B cell (primary cell): ENCODE data around the gene FGD1. TPM values are rescaled to one million over a fixed set of nuclear protein-coding genes. Genes with fewer than 3 reads are reported as not detected.

Experiments used
- ATAC-seq: fragments of 200-7000 bp; cut with Tn5 transposase; one replicate; pipeline ENCODE4 v1.10.0; 2021; ENCODE audit warnings: low read depth, mild to moderate bottlenecking, moderate number of reproducible peaks, moderate library complexity
- CTCF ChIA-PET: fragments of 350-600 bp; sonication (Branson Sonifier 250); formaldehyde crosslinking; loops from one replicate; lab custom pipeline; 2021; ENCODE audit warnings: antibody characterized with exemption, inconsistent platforms; lab: Charles Lee
- POLR2A ChIA-PET: fragments of 350-600 bp; sonication (Branson Sonifier 250); formaldehyde crosslinking; loops from one replicate; lab custom pipeline; 2021; ENCODE audit warnings: antibody characterized with exemption; lab: Charles Lee
- DNase-seq: peaks from one replicate; pipeline ENCODE4 v3.0.0; 2013
- H2AFZ ChIP-seq: 2 replicates; pipeline ENCODE4 v1.6.1; 2012; ENCODE audit warnings: mild to moderate bottlenecking, low read depth, low read length; ENCODE audit not compliant: insufficient read depth, poor library complexity, severe bottlenecking
- H3K27ac ChIP-seq, 2 donors: 1 replicate in 1 of 2; 2 replicates in 1 of 2; pipeline ENCODE4 v1.5.1; 2012 to 2013; ENCODE audit warnings: low read length in 2 of 2, mild to moderate bottlenecking in 2 of 2, moderate library complexity in 1 of 2
- H3K27me3 ChIP-seq, 4 experiments: fragments of 200-600 bp in 1 of 4; sonication (generic) in 1 of 4; replicated peaks in 1 of 4; 1 replicate in 2 of 4; 2 replicates in 2 of 4; pipeline versions ENCODE4 v1.6.1 to v1.7.0; 2013 to 2016; ENCODE audit warnings: low read length in 3 of 4, mild to moderate bottlenecking in 2 of 4, mixed read lengths in 1 of 4, moderate library complexity in 1 of 4; ENCODE audit not compliant: insufficient read depth in 4 of 4, control insufficient read depth in 3 of 4; ENCODE audit errors: control extremely low read depth in 1 of 4
- H3K36me3 ChIP-seq, 2 experiments: replicated peaks in 1 of 2; 1 replicate in 1 of 2; 2 replicates in 1 of 2; pipeline versions ENCODE4 v1.6.1 to v1.7.1; 2013; ENCODE audit warnings: low read length in 1 of 2; ENCODE audit not compliant: insufficient read depth in 2 of 2, control insufficient read depth in 1 of 2; ENCODE audit errors: control extremely low read depth in 1 of 2, extremely low read depth in 1 of 2
- H3K4me1 ChIP-seq, 2 donors: fragments of 200-600 bp in 1 of 2; sonication (generic) in 1 of 2; 1 replicate in 1 of 2; 2 replicates in 1 of 2; pipeline versions ENCODE4 v1.5.1 to v1.6.1; 2013 to 2017; ENCODE audit warnings: low read length in 2 of 2; ENCODE audit not compliant: control insufficient read depth in 2 of 2, insufficient read depth in 2 of 2
- H3K4me2 ChIP-seq: replicated peaks from 2 replicates; pipeline ENCODE3; 2012; ENCODE audit warnings: mild to moderate bottlenecking, low read depth, low read length; ENCODE audit not compliant: poor library complexity, severe bottlenecking
- H3K4me3 ChIP-seq, 5 experiments: fragments of 200-600 bp in 1 of 5; sonication (generic) in 1 of 5; 1 replicate in 3 of 5; 2 replicates in 2 of 5; pipeline versions ENCODE4 v1.5.1 to v1.7.0; 2011 to 2016; ENCODE audit warnings: low read length in 4 of 5, mild to moderate bottlenecking in 4 of 5, low read depth in 2 of 5, control low read depth in 1 of 5, moderate library complexity in 1 of 5; ENCODE audit not compliant: insufficient read depth in 1 of 5; ENCODE audit errors: control extremely low read depth in 1 of 5, extremely low read depth in 1 of 5
- H3K79me2 ChIP-seq: fragments of 200-600 bp; sonication (generic); one replicate; pipeline ENCODE4 v1.6.0; 2016; ENCODE audit warnings: low read length; ENCODE audit not compliant: control insufficient read depth, insufficient read depth
- H3K9ac ChIP-seq: fragments of 200-600 bp; sonication (generic); 2 replicates; pipeline ENCODE4 v1.6.1; 2017; ENCODE audit warnings: mild to moderate bottlenecking, low read length, moderate library complexity
- H3K9me3 ChIP-seq, 3 donors: one replicate each; pipeline versions ENCODE4 v1.6.1 to v1.7.1; 2013; ENCODE audit warnings: low read length in 2 of 3; ENCODE audit not compliant: control insufficient read depth in 2 of 3, insufficient read depth in 1 of 3; ENCODE audit errors: control extremely low read depth in 1 of 3
- H4K20me1 ChIP-seq: 2 replicates; pipeline ENCODE4 v1.6.0; 2012; ENCODE audit warnings: mild to moderate bottlenecking, low read length; ENCODE audit not compliant: insufficient read depth, control insufficient read depth, poor library complexity, severe bottlenecking
- H3K27ac Mint-ChIP-seq: one replicate; pipeline ENCODE4 v1.8.0; 2021; ENCODE audit warnings: mixed read lengths
- H3K27me3 Mint-ChIP-seq: one replicate; pipeline ENCODE4 v1.8.0; 2021; ENCODE audit warnings: mixed read lengths
- H3K4me1 Mint-ChIP-seq: one replicate; pipeline ENCODE4 v1.8.0; 2021; ENCODE audit warnings: mixed read lengths
- H3K4me3 Mint-ChIP-seq: one replicate; pipeline ENCODE4 v1.8.0; 2021; ENCODE audit warnings: mixed read lengths
- H3K9me3 Mint-ChIP-seq: one replicate; pipeline ENCODE4 v1.8.0; 2022; ENCODE audit warnings: mixed read lengths; ENCODE audit not compliant: insufficient read depth
- EZH2 ChIP-seq: IDR thresholded peaks from 2 replicates; pipeline ENCODE4 v1.6.1; 2012; ENCODE audit warnings: borderline replicate concordance, low read depth, mild to moderate bottlenecking, moderate library complexity, low read length; ENCODE audit not compliant: insufficient read depth, poor library complexity, severe bottlenecking
- WGBS: methylation state at CpG from one replicate; pipeline ENCODE4 v1.1.5; 2013; ENCODE audit warnings: missing lambda C conversion rate; ENCODE audit not compliant: insufficient coverage; 5-methylcytosine and 5-hydroxymethylcytosine counted together
- intact Hi-C: fragments of 100-400 bp; cut with micrococcal nuclease; formaldehyde crosslinking; loops from one replicate; pipeline ENCODE4 v1.10.0; 2022
- polyA plus RNA-seq: library from polyadenylated mRNA; depleted of rRNA; stranded (reverse); fragments of >200 nt; gene quantifications from 2 replicates; pipeline ENCODE4 v1.2.3, GENCODE V29; 2012
- total RNA-seq, 2 donors: library from RNA; stranded (reverse); fragments of 120-200 nt in 1 of 2; gene quantifications; 1 replicate in 1 of 2; 2 replicates in 1 of 2; pipeline versions ENCODE4 v1.2.3 to v1.2.4, GENCODE V29; 2013 to 2022
- TF ChIP-seq, protein P1 (sequence below): fragments of 200-600 bp; IDR thresholded peaks from one replicate; pipeline ENCODE4 v1.8.0; 2022; ENCODE audit warnings: antibody characterized with exemption, mild to moderate bottlenecking

FGD1 gene
- total and polyA plus RNA-seq, 2 donors (not counting 1 experiment from before 2014, with no cell fraction given): 0.20 TPM; not detected in 1

DNA sequence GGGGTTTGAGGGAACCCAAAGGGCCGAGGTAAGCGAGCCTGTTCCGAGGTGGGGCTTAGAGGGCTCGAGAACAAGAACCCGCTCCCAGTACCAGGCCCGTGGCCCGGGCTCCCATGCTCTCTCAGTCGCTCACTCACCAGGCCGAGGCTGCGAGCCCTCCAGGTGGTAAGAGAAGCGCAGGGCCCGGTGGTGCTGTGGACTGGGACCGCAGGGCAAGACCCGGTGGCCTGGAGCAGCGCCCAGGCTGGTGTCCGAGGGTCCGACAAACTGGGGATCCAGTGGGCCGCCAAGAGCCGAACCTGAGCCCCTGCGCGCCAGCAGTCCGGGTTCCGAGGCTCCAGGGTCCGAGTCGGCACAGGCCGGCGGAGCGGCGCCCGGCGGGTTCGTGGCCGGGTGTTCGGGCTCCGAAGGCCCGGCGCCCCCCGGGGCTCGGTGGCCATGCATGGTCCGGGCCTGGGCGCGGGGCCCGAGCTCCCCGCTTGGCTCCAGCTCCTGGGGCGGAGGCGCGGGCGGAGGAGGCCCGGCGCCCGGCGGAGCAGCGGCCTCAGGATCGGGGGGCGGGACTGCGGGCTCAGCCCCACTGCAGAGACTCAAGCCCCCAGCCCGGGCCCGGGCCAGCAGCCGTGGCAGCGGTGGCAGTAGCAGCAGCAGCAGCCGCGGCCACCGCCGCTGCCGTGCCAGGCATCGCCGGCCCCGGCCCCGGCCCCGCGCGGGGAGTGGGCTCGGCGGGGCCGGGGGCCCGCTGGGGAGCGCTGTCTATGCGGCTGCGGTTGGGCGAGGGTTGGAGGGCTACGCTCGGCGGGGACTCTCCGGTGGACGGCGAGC lies 833 bp downstream of the FGD1 start:
- TF ChIP-seq, protein P1, sequence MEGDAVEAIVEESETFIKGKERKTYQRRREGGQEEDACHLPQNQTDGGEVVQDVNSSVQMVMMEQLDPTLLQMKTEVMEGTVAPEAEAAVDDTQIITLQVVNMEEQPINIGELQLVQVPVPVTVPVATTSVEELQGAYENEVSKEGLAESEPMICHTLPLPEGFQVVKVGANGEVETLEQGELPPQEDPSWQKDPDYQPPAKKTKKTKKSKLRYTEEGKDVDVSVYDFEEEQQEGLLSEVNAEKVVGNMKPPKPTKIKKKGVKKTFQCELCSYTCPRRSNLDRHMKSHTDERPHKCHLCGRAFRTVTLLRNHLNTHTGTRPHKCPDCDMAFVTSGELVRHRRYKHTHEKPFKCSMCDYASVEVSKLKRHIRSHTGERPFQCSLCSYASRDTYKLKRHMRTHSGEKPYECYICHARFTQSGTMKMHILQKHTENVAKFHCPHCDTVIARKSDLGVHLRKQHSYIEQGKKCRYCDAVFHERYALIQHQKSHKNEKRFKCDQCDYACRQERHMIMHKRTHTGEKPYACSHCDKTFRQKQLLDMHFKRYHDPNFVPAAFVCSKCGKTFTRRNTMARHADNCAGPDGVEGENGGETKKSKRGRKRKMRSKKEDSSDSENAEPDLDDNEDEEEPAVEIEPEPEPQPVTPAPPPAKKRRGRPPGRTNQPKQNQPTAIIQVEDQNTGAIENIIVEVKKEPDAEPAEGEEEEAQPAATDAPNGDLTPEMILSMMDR: no peak
- TF ChIP-seq EZH2: no peak
- intact Hi-C loops: no loop called here
- H3K4me1 Mint-ChIP-seq: peaks cover 3% of the 10 kb centered on the region
- Histone ChIP-seq H2AFZ (peak overlapping the region; percentile 72), H3K4me2 (peak overlapping the region; percentile 80), H3K4me3 (peak overlapping the region in 4 of 5 experiments; percentile 32 to 58 (median 49)), H3K36me3 (no peaks in the 10 kb centered on the region), H3K27ac (no peak overlapping the region), H3K9me3 (no peaks in the 10 kb centered on the region), H3K27me3 (peaks cover 0 to 18% (median 4%) of the 10 kb centered on the region in 4 experiments), H3K4me1 (peaks cover 3% of the 10 kb centered on the region in 2 donors), H4K20me1 (no peaks in the 10 kb centered on the region), H3K79me2 (no peaks in the 10 kb centered on the region), H3K9ac (peak overlapping the region; percentile 57)
- CTCF ChIA-PET: no interaction called here
- H3K9me3 Mint-ChIP-seq: no peaks in the 10 kb centered on the region
- H3K27me3 Mint-ChIP-seq: peaks cover 32% of the 10 kb centered on the region
- H3K27ac Mint-ChIP-seq: no peak overlapping the region
- H3K4me3 Mint-ChIP-seq: peak overlapping the region; percentile 76
- POLR2A ChIA-PET: no interaction called here
- DNase-seq: peak; percentile 9
- 6% methylated on average over 86 of the region's 86 CpGs for WGBS
- no peak for ATAC-seq
